DMS114 treated with DMSO at 0.1 percent for 48 hours (cell line): ENCODE data around the gene CUL5.
"Not testable (repeated sequence)": the region's sequence is repeated elsewhere in the genome, so short reads cannot be mapped to it uniquely, and the experiment has no call there.

ENCODE experiments used
- DNase-seq: peaks from one replicate; lab custom pipeline; 2025; ENCODE audit not compliant: unreplicated experiment; lab: John Stamatoyannopoulos, UW

Gene CUL5

DNA sequence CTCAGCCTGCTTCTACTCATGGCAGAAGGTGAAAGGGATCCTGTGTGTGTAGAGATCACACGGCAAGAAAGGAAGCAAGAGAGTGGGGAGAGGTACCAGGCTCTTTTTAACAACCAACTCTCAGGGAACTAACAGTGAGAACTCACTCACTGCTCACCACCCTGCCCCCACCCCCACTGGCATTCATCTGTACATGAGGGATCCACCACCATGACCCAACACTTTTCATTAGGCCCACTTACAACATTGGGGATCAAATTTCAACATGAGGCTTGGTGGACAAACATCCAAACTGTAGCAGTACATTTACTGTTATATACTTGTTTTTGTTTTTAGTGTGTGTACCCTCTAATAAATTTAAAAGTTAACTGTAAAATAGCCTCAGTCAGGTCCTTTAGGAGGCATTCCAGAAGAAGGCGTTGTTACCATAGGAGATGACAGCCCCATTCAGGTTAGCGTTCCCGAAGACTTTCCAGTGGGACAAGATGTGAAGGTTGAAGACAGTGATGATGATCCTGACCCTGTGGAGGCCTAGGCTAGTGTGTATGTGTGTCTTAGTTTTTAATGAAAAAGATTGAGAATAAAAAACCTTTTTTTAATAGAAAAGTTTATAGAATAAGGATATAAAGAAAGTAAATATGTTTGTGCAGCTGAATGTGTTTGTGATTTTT is 11.3 kb downstream of the CUL5 start:
- DNase-seq = no peak

DNA sequence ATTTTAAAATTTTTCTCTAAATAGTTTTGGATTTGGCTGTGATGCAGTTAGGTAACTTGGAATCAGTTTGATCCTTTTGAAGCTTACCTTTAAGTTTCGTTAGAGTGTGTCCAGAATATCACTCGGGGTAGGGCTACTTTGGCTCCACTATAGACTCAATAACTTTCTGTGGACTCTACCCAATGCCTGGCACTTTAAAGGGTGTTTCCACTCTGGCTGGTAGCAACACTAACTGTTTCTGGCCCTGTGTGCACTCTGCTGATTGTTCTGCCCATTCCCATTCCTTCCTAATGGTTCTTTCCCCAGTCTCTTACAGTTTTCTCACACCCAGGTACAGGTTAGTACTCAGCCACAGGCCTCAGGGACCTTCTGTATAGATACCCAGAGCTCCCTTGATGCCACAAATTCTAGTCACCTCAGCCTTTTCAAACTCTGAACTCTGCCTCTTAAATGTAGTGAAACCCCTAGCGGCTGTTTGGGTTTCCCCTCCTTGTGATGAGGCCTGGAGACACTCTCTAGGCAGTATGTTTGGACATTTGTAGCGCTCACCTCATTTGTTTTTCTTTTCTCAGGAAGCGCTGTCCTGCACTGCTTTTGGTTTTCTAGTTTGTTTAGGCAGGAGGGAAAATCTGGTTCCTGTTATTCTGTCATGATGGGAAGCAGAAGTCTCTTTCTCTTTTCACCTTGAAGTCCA is 16.8 kb downstream of the CUL5 start:
- DNase-seq = no peak

DNA sequence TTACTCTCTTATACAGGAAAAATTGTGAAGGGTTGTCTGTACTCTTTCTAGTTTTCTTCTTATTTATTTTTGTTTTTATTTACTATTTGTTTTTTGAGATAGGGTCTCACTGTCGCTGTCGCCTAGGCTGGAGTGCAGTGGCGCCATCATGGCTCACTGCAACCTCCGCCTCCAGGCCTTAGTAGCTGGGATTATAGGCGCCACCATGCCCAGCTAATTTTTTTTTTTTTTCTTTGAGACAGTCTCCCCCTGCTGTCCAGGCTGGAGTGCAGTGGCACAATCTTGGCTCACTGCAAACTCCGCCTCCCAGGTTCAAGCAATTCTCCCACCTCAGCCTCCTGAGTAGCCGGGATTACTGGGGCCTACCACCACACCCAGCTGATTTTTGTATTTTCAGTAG is 18.4 kb downstream of the CUL5 start:
- DNase-seq = no peak

DNA sequence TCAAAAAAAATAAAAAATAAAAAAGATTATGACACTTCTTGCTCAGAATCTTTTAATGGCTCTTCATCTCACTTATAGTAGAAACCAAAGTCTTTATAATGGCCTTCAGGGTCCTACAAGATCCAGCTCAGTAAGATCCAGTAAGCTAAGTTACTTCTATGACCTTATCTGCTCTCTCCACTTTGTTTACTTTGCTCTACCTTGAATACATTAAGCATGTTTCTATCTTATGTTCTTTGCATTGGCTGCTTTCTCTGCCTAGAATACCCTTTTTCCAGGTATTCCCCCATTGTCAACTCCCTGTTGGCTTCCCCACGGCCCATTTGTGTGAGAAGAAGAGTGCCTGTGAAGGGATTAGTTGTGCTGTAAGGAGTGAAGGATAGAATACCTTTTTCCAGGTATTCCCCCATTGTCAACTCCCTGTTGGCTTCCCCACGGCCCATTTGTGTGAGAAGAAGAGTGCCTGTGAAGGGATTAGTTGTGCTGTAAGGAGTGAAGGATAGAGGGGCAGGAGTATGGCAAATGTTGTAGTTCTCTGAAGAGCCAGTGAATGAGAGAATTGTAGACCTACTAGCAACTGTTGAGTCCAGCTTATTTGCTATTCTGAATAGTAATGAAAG is 20.2 kb downstream of the CUL5 start:
- DNase-seq = not testable (repeated sequence)

DNA sequence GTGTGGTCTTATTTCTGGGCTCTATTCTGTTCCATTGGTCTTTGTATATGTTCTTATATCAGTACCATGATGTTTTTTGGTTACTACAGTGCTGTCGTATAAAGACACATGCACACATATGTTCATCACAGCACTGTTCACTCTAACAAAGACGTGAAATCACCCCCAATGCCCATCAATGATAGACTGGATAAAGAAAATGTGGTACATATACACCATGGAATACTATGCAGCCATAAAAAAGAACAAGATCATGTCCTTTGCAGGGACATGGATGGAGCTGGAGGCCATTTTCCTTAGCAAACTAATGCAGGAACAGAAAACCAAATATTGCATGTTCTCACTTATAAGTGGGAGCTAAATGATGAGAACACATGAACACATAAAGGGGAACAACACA is 22.9 kb downstream of the CUL5 start:
- not testable (repeated sequence) for DNase-seq

DNA sequence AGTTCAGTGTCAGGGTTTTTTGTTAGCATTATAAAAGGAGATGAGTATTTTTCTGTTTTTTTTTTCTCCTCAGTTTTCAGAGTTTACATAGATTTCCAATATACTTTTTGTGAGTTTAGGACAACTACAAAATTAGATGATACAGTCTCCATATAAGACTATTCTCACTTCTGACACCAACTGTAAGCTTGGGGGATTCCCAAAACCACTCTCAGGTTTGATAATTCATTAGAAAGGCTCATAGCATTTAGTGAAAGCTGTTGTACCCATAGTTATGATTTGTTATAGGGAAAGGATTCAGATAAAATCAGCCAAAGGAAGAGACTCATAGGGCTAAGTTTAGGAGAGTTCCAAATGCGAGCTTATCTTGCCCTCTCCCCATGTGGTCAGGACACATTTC is 24.1 kb downstream of the CUL5 start:
- no peak for DNase-seq

DNA sequence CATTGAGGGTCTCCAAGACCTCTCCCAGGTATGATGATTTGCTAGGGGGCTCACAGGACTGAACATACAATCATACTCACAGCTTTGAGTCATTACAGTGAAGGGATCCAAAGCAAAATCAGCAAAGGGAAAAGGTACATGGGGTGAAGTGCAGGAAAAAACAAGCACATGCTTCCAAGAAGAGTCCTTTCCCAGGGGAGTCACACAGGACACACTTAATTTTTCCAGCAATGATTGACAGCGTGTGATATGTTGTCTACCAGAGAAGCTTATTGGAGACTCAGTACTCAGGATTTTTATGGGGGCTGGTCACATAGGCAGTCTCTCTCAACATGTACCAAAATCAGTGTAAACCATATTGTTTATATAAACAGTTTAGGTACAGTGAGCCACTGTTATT is 25.3 kb downstream of the CUL5 start:
- DNase-seq = no peak

DNA sequence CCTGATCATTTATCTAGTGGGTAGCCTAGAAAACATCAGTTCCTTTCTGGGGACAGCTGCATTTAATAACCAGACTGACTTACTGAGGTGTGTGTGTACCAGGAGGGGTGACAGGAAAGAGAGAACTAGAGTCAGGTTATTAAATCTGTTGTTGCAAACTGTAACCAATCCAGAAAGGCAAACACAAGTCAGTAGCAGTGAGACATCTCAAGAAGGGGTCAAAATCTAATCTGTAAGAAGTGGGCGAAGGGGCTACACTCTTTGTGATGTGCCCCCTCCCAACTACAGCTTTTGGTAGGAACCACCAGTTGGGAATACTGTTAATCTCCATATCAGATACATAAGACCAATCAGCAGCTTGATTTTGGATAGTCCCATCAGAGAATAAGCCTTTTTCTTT is 26.3 kb downstream of the CUL5 start:
- DNase-seq = no peak

DNA sequence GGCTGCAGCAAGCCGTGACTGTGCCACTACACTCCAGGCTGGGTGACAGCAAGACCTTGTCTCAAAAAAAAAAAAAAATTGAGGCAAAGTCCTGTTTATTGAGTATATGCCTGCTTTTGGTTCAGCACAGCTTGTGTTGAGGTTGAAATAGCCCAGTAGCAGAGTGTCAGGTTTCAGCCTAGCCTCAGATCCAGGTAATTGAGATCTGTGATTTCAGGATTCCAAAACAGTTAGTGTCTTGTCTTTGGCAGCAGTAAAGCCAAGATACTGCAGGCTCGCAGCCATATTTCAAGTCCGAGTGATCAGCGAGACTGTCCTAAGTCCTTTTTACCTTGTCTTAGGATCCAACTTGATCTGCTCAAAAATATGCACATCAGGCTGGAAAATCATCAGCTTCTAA is 27.0 kb downstream of the CUL5 start:
- DNase-seq = no peak

DNA sequence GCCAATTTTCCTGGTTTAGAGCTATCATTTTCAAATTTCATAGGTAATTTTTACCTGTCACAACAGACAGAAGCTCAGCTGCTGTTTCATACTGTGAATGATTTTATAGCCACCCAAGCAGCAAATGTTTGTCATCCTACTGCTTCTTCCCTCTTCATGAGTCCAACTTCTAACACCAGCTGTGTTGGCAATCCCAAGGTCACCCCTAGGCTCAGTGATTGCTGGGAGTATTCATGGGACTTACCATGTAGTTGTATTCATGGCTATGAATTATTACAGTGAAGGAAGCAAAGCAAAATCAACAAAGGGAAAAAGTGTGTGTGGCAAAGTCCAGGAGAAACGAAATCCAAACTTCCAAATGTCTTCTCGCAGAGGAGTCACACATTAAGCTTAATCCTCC is 28.5 kb downstream of the CUL5 start:
- DNase-seq = no peak

DNA sequence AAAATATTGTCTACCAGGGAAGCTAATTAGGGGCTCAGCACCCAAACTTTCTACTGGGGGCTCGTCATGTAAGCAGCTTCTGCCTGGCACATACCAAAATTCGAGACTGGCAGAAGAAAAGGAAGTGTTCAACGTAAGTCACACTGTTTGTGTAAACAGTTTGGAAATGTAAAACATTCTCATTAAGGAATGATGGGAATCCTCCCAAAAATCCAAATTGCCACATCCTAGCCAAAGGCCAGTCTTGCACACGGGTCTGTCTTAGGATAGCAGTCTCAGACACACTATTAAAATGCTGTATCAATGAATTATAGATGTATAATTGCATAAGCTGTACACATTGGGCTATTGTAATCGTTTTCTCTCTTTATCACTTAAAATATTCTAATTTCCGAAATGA is 28.9 kb downstream of the CUL5 start:
- no peak for DNase-seq

DNA sequence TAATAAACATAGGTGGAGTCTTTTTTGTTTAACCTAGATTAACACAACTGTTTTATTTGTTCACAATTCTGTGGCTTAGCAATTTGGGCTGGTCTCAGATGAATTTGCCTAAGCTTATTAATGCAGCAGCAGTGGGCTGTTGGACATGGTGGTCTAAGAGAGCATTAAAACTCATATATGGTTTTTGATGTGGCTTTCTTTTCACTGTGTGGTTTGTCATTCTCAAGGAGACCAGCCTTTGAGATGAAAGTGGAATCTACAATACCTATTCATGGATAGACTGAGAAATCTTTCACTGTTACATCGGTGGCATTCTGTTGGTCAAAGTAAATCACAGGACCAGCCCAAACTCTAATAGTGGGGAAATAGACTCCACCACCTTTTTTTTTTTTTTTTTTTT is 39.6 kb downstream of the CUL5 start:
- no peak for DNase-seq

DNA sequence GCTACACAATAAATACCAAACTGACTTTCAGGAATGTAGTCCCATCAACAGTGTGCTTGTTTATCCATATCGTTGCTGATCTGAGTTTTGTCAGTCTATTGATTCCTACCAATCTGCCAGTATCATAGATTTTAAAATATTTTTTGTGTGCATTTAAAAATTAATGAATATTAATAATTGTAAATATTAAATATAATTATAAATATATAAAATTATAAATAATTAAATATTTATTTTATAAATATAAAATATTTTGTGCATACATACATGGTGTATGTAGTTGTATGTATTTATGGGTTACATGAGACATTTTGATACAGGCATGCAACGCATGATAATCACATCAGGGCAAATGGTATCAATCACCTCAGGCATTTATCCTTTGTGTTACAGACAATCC is 53.6 kb downstream of the CUL5 start:
- DNase-seq = no peak

DNA sequence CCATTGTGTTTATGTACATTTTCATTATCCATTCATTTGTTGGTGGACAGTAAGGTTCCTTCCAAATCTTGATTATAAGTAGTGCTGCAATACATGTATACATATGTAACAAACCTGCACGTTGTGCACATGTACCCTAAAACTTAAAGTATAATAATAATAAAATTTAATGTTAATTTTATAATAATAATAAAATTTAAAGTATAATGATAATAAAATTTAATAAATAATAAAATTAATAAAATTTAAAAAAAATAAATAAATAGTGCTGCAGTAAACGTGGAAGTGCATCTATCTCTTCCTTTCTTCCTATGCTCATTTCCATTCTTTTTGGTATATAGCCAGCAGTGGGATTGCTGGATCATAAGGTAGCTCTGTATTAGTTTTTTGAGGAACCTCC is 54.7 kb downstream of the CUL5 start:
- no peak for DNase-seq

DNA sequence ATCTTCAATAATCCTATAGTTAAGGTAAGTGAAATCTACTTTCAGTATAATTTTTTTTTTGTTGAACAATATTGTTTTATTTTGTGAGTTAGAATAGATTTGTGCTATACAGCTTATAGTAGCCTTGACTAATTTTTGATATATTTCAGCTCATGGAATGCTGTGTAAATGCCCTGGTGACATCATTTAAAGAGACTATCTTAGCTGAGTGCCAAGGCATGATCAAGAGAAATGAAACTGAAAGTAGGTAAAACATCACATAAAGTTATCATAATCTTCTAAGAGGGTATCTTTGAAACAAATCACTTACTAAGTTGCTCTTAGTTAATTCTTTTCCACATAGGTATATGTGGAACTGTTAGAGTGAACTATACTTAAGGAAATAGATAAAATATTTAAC is 61.2 kb downstream of the CUL5 start:
- no peak for DNase-seq

DNA sequence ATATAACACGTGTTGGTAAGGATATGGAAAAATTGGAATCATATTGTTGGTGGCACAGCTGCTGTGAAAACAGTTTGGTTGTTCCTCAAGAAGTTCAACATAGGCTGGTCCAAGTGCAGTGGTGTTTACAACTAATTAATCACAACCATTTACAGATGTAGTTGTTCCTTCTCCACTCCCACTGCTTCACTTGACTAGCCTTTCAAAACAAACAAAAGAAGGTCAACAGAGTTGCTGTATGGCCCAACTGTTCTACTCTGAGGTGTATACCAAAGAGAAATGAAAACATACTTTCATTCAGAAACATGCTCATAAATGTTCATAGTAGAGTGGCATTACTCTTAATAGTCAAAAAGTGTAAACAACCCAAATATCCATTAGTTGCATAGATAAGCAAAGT is 76.1 kb downstream of the CUL5 start:
- no peak for DNase-seq

DNA sequence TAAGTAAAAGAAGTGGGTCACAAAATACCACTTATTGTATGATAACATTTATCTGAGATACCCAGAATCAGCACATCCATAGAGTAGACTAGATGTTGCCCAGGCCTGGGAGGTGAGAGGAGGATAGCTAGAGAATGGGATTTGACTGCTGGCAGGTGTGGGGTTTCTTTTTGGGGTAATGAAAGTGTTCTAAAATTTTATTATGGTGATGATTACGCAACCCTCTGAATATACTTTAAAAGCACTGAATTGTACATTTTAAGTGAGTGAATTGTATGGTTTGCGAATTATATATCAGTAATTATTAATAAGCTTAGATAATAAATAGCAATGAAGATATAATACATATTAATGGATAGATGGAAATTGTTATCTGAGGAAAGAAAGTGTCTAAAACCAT is 77.0 kb downstream of the CUL5 start:
- DNase-seq = no peak

DNA sequence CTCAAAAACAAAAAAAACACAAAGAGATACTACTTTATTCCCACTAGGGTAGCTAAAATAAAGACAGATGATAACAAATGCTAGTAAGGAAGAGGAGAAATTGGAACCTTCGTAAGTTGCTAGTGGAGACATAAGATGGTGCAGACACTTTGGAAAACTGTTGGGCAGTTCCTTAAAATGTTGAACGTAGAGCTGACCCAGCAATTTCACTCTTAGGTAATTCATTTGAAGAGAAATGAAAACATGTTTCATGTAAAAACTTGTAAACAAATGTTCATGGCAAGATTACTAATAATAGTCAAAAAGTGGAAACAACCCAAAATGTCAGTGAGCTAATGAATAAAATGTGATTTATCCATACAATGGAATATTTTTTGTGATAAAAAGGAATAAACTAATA is 83.4 kb downstream of the CUL5 start:
- no peak for DNase-seq

DNA sequence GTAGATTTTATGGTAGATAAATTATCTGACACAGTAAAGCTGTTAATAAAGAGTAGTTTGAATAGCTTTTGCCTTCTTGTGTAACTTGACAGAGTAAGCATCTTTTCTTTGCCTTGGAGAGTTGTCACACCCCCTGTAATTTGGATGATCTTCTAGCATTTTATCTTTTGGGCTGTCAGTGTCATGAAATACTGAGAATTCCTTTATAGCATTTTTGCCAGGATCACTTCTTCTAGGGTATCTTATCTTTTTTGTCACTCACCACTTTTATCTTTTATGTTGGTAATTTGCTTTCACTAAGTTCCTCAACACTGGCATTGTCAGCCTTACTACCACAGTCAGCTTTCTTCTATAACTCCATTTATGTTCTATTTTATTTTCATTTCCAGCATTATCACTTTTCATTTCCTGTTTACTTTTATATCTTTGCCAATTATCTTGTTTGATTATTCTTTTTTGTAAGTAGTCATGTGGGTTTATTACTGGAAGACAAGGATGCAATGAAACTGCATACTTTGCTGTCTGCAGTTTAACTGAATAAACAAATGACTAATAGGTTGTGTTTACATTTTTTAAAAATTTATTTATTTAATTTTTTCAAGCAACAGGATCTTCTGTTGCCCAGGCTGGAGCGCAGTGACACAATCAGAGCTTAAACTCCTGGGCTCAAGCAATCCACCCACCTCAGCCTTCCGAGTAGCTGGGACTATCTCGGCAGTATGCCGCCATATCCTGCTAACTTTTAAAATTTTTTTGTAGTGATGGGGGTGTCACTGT is 84.6 kb downstream of the CUL5 start:
- DNase-seq = no peak

DNA sequence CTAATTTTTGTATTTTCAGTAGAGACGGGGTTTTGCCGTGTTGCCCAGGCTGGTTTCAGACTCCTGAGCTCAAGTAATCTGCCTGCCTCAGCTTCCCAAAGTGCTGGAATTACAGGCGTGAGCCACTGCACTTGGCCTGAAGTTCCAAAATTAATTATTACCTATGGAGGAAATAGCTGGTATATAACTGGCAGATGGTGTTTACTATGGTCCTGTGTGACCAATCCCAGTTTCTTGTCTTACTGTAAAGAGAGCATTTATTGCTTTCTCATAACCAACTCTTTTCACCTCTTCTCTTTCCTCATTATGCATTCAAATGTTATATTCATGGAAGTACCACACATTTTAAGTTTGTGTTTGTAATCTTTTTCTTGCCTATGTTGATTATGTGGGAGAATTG is 88.5 kb downstream of the CUL5 start:
- no peak for DNase-seq

DNA sequence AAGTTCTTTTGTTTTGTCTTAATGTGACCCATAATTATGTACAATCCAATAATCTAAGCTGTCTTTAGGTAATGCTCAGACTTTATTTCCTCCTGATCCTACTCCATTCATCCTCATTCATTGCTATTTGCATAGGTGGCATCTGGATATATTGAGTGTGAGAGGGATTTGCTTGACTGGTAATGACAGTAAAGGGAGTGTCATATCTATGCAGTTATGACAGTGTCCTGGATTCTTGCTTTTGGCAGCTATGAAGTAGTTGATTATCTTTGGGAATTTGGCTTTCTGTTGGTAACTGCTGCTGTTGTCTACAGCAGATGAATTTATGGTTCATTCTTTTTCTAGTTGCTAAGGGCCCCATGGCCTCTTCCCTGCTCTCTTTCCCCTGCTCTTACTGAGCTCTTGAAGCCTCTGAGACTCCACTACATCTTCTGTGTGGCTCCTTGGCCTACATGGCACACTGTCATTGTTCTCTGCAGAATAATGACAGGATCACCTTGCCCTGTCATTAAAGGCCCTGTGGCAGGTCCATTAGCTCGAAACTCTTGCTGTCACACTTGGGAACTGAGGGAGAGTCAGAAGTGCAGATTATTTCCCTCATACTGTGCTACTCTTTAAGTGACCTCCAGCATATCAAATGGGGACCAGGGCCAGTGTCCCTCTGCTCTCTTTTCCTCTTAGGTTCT is 92.5 kb downstream of the CUL5 start:
- no peak for DNase-seq
